ENCODE data around the gene CCDC183.

GRCh38 chr9:136799854-136800657 lies 3.9 kb downstream of the CCDC183 start:
- TF ChIP-seq EP300 (IDR thresholded peaks at IDR 0.05; ENCODE audit: low read depth) (no peak), CTCF (IDR thresholded peaks at IDR 0.05) (no peak), POLR2A (IDR thresholded peaks at IDR 0.05) (peak; percentile 72), POLR2AphosphoS5 (IDR thresholded peaks at IDR 0.05) (peak; percentile 60 to 90 (median 88))
